OCI-LY1 (cell line): Measurements from ENCODE around the gene ACO2.

Experiments
- H2AFZ ChIP-seq: fragments of 200-600 bp; sonication (generic), shearing (Covaris generic); 2 replicates; pipeline ENCODE4 v1.6.0; 2014; ENCODE audit warnings: antibody characterized with exemption, mild to moderate bottlenecking, low read length
- H3F3A ChIP-seq: fragments of 200-600 bp; sonication (generic), shearing (Covaris generic); 2 replicates; pipeline ENCODE4 v1.6.0; 2014; ENCODE audit warnings: mild to moderate bottlenecking, antibody characterized with exemption, low read length, moderate library complexity; ENCODE audit not compliant: insufficient read depth
- H3K27ac ChIP-seq: fragments of 200-600 bp; sonication (generic); 2 replicates; pipeline ENCODE4 v1.5.1; 2014; ENCODE audit warnings: low read length, mixed run types, mild to moderate bottlenecking, low read depth; ENCODE audit not compliant: poor library complexity, severe bottlenecking
- H3K27me3 ChIP-seq: fragments of 200-600 bp; sonication (generic); 2 replicates; pipeline ENCODE4 v1.6.0; 2014; ENCODE audit warnings: antibody characterized with exemption, mild to moderate bottlenecking, low read length, moderate library complexity; ENCODE audit not compliant: insufficient read depth
- H3K36me3 ChIP-seq: fragments of 200-600 bp; sonication (generic); 2 replicates; pipeline ENCODE4 v1.6.1; 2014; ENCODE audit warnings: mild to moderate bottlenecking, antibody characterized with exemption, low read length, moderate library complexity, mixed read lengths; ENCODE audit not compliant: insufficient read depth
- H3K4me1 ChIP-seq: fragments of 200-600 bp; sonication (generic); 2 replicates; pipeline ENCODE4 v1.5.1; 2014; ENCODE audit warnings: mild to moderate bottlenecking, low read length, moderate library complexity; ENCODE audit not compliant: insufficient read depth, severe bottlenecking
- H3K4me2 ChIP-seq: fragments of 200-600 bp; sonication (generic), shearing (Covaris generic); 2 replicates; pipeline ENCODE4 v1.6.1; 2014; ENCODE audit warnings: low read length
- H3K4me3 ChIP-seq: fragments of 200-600 bp; sonication (generic); 2 replicates; pipeline ENCODE4 v1.5.1; 2014; ENCODE audit warnings: low read length, low read depth, mild to moderate bottlenecking, mixed read lengths; ENCODE audit not compliant: poor library complexity, severe bottlenecking
- H3K79me2 ChIP-seq: fragments of 200-600 bp; shearing (Covaris generic); 2 replicates; pipeline ENCODE4 v1.6.1; 2016; ENCODE audit warnings: mixed run types, low read length, mixed read lengths; ENCODE audit not compliant: insufficient read depth
- H3K9ac ChIP-seq: fragments of 200-600 bp; sonication (generic), shearing (Covaris generic); 2 replicates; pipeline ENCODE4 v1.6.1; 2014; ENCODE audit warnings: mild to moderate bottlenecking, low read length, mixed read lengths
- H3K9me2 ChIP-seq: fragments of 200-600 bp; sonication (generic), shearing (Covaris generic); 2 replicates; pipeline ENCODE4 v1.6.1; 2014; ENCODE audit warnings: low read depth, mild to moderate bottlenecking, low read length, mixed read lengths
- H3K9me3 ChIP-seq: fragments of 200-600 bp; shearing (Covaris generic); 2 replicates; pipeline ENCODE4 v1.6.1; 2014; ENCODE audit warnings: low read length, mixed read lengths
- H4K20me1 ChIP-seq: fragments of 200-600 bp; sonication (generic), shearing (Covaris generic); 2 replicates; pipeline ENCODE4 v1.6.0; 2016; ENCODE audit warnings: mild to moderate bottlenecking, low read length; ENCODE audit not compliant: insufficient read depth
- EZH2 ChIP-seq: fragments of 200-600 bp; sonication (generic), shearing (Covaris generic); IDR thresholded peaks from 2 replicates; pipeline ENCODE4 v1.8.0; 2017; ENCODE audit warnings: borderline replicate concordance, mixed run types, mild to moderate bottlenecking, antibody characterized with exemption, low read length, moderate library complexity, mixed read lengths
- TF ChIP-seq, protein P1 (sequence below): fragments of 200-600 bp; sonication (generic), shearing (Covaris generic); IDR thresholded peaks from 2 replicates; pipeline ENCODE4 v1.5.1; 2017; ENCODE audit warnings: mild to moderate bottlenecking, antibody characterized with exemption, low read length, moderate library complexity, mixed read lengths

ACO2 gene

DNA sequence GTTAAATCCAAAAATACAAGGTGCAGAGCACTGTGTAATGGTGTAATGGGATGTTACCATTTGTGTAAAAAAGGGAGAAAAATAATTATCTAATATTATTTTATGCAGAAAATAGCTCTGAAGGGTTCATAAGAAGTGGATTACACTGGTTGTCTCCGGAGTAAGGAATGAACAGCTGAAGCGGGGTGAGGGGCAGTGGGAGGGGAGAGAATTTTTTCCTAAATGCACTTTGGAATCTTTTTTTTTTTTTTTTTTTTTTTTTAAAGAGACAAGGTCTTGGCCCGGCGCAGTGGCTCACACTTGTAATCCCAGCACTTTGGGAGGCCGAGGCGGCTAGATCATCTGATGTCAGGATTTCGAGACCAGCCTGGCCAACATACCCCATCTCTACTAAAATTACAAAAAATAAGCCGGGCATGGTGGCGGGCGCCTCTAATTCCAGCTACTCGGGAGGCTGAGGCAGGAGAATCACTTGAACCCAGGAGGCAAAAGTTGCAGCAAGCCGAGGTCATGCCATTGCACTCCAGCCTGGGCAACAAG, 82.1 kb downstream of the ACO2 start:
- Histone ChIP-seq H3K9me2 (no peaks in the 10 kb centered on the region), H3K27ac (no peak overlapping the region), H3F3A (no peaks in the 10 kb centered on the region), H3K4me2 (no peak overlapping the region), H3K79me2 (no peaks in the 10 kb centered on the region), H3K4me1 (peaks cover 5% of the 10 kb centered on the region), H4K20me1 (no peaks in the 10 kb centered on the region), H2AFZ (no peak overlapping the region), H3K9ac (no peak overlapping the region), H3K27me3 (no peaks in the 10 kb centered on the region), H3K36me3 (no peaks in the 10 kb centered on the region), H3K9me3 (no peaks in the 10 kb centered on the region), H3K4me3 (no peak overlapping the region)
- TF ChIP-seq EZH2, result no peak
- TF ChIP-seq, protein P1, sequence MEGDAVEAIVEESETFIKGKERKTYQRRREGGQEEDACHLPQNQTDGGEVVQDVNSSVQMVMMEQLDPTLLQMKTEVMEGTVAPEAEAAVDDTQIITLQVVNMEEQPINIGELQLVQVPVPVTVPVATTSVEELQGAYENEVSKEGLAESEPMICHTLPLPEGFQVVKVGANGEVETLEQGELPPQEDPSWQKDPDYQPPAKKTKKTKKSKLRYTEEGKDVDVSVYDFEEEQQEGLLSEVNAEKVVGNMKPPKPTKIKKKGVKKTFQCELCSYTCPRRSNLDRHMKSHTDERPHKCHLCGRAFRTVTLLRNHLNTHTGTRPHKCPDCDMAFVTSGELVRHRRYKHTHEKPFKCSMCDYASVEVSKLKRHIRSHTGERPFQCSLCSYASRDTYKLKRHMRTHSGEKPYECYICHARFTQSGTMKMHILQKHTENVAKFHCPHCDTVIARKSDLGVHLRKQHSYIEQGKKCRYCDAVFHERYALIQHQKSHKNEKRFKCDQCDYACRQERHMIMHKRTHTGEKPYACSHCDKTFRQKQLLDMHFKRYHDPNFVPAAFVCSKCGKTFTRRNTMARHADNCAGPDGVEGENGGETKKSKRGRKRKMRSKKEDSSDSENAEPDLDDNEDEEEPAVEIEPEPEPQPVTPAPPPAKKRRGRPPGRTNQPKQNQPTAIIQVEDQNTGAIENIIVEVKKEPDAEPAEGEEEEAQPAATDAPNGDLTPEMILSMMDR, result no peak

- no peaks in the 10 kb centered on the region for H3K36me3 ChIP-seq
- H2AFZ ChIP-seq, result no peak overlapping the region
- H3K27me3 ChIP-seq, result no peaks in the 10 kb centered on the region
- H3F3A ChIP-seq, result no peaks in the 10 kb centered on the region
- H3K79me2 ChIP-seq, result no peaks in the 10 kb centered on the region
- no peaks in the 10 kb centered on the region for H3K9me3 ChIP-seq
- peak overlapping the region; percentile 40; the same call in 1 of the 2 replicates for H3K4me2 ChIP-seq
- no peaks in the 10 kb centered on the region for H4K20me1 ChIP-seq
- H3K27ac ChIP-seq, result no peak overlapping the region
- H3K4me1 ChIP-seq, result peaks cover 5% of the 10 kb centered on the region
- no peaks in the 10 kb centered on the region for H3K9me2 ChIP-seq
- TF ChIP-seq EZH2, result no peak
- TF ChIP-seq, protein P1, result no peak
- H3K9ac ChIP-seq, result no peak overlapping the region; the same call in 1 of the 2 replicates
- H3K4me3 ChIP-seq, result no peak overlapping the region
Observed at GRCh38 chr22:41551877-41552582, 83.1 kb downstream of the ACO2 start.

DNA sequence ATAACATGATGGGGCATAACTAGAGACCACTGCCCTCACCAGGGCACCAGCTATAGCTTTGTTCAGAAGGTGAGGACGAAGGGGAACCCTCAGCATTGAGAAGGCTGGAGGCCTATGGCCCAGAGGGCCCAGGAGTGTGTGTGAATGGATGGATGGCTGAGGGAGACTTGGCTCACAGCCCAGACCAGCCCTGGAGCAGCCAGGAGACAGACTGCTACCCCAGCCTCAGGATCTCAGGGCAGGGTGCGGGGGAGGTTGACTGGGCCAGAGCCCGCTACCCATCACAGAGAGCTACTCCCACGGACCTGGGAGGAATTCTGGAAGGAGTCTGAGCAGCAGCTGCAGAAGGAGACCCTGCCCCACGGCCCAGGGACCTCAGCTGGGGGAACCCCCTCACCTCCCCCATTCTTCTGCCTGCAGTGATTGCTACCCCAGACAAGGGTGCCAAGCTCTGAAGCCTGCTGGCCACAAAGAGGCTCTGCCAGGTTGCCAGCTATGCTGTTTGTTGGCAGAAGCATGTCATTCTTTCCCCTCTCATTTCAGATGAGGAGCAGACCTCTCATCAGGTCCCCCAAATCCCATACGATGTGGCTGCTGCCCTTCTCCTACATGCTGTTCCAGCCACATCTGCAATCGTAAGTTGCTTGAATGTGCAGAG, 86.5 kb downstream of the ACO2 start:
- Histone ChIP-seq H3K79me2 (no peaks in the 10 kb centered on the region), H3K4me2 (no peak overlapping the region), H3K27me3 (no peaks in the 10 kb centered on the region), H3F3A (no peaks in the 10 kb centered on the region), H3K9ac (no peak overlapping the region), H3K4me1 (peaks cover 5% of the 10 kb centered on the region), H3K4me3 (no peak overlapping the region), H3K27ac (no peak overlapping the region), H3K9me3 (no peaks in the 10 kb centered on the region), H2AFZ (no peak overlapping the region), H3K36me3 (no peaks in the 10 kb centered on the region), H4K20me1 (no peaks in the 10 kb centered on the region), H3K9me2 (no peaks in the 10 kb centered on the region)
- TF ChIP-seq, protein P1, result no peak
- no peak for TF ChIP-seq EZH2
